Measurements from ENCODE around the gene CENPVL1. TPM values are rescaled to one million over a fixed set of nuclear protein-coding genes. Genes with fewer than 3 reads are reported as not detected.

Gene CENPVL1
- total and polyA plus RNA-seq, 2 of the 4 experiments (the other 2 are of a cell fraction), result not detected

- H4K5ac ChIP-seq (ENCODE audit: low read depth, low read length), result no peak overlapping the region
- no peaks in the 10 kb centered on the region for H3K9me3 ChIP-seq (ENCODE audit: control insufficient read depth, insufficient read depth, low read length)
- H3K36me3 ChIP-seq (ENCODE audit: control insufficient read depth, insufficient read depth, low read length), result no peaks in the 10 kb centered on the region
- H3K4me2 ChIP-seq (ENCODE audit: low read depth, low read length), result no peak overlapping the region
- H3K56ac ChIP-seq (ENCODE audit: extremely low read depth, insufficient read depth, low read length), result no peak overlapping the region
- no peak overlapping the region for H2AFZ ChIP-seq (replicated peaks; ENCODE audit: low read length, poor library complexity)
- H2AK9ac ChIP-seq (replicated peaks; ENCODE audit: low read depth, low read length, poor library complexity), result no peak overlapping the region
- ChIA-PET POLR2A (ENCODE audit: unreplicated experiment) (no interaction called here), CTCF (no interaction called here)
- no peak overlapping the region for H3K9ac ChIP-seq (ENCODE audit: low read depth, low read length)
- dilution Hi-C loops (cut with HindIII; ENCODE audit: low sequenced_read_pairs, unreplicated experiment) (no loop called here), in situ Hi-C loops (cut with MboI; ENCODE audit: low sequenced_read_pairs) (no loop called here), intact Hi-C loops (cut with micrococcal nuclease) (no loop called here)
- no peak overlapping the region for H3K4me3 ChIP-seq (ENCODE audit: insufficient read depth, low read depth, low read length)
- H2AK5ac ChIP-seq (ENCODE audit: low read depth, low read length), result no peak overlapping the region
- H4K20me1 ChIP-seq (ENCODE audit: insufficient read depth, low read length), result no peaks in the 10 kb centered on the region; the same call in 1 of the 2 replicates
- H3K9me1 ChIP-seq (ENCODE audit: insufficient read depth, low read length), result no peaks in the 10 kb centered on the region
- H3K27ac ChIP-seq (ENCODE audit: insufficient read depth, low read length), result no peak overlapping the region
- TF ChIP-seq CTCF (conservative IDR thresholded peaks at IDR 0.05; ENCODE audit: low read depth, low read length) (no peak), CEBPB (IDR thresholded peaks at IDR 0.05; ENCODE audit: low read depth, low read length) (no peak), RFX5 (IDR thresholded peaks at IDR 0.05; ENCODE audit: low read depth, low read length) (no peak), BHLHE40 (IDR thresholded peaks at IDR 0.05; ENCODE audit: low read depth, low read length) (no peak), USF2 (IDR thresholded peaks at IDR 0.05; ENCODE audit: low read depth, low read length) (no peak), RAD21 (IDR thresholded peaks at IDR 0.05; ENCODE audit: low read length) (no peak), SMC3 (IDR thresholded peaks at IDR 0.05; ENCODE audit: low read depth, low read length) (no peak), MXI1 (IDR thresholded peaks at IDR 0.05; ENCODE audit: borderline replicate concordance, low read depth, low read length) (no peak), POLR2A (IDR thresholded peaks at IDR 0.05; ENCODE audit: low read depth, low read length) (no peak), FOS (IDR thresholded peaks at IDR 0.05; ENCODE audit: low read depth, low read length) (no peak), NFE2L2 (IDR thresholded peaks at IDR 0.05; ENCODE audit: low read depth, low read length) (no peak), MAFK (IDR thresholded peaks at IDR 0.05; ENCODE audit: low read depth, low read length) (no peak), ELK1 (IDR thresholded peaks at IDR 0.05; ENCODE audit: borderline replicate concordance, low read depth, low read length) (no peak), RCOR1 (IDR thresholded peaks at IDR 0.05; ENCODE audit: insufficient replicate concordance, low read length) (no peak), MAZ (IDR thresholded peaks at IDR 0.05; ENCODE audit: borderline replicate concordance, low read depth, low read length) (no peak), CHD1 (IDR thresholded peaks at IDR 0.05; ENCODE audit: low read depth, low read length) (no peak)
- H3K18ac ChIP-seq (ENCODE audit: low read depth, low read length), result no peak overlapping the region
- H2BK120ac ChIP-seq (ENCODE audit: low read depth, low read length), result no peak overlapping the region
- no peak overlapping the region for H2BK5ac ChIP-seq (ENCODE audit: low read depth, low read length, poor library complexity, severe bottlenecking)
- no peak overlapping the region for H3K4ac ChIP-seq (ENCODE audit: low read depth, low read length)
- no peak overlapping the region for H4K91ac ChIP-seq (ENCODE audit: insufficient read depth, low read depth, low read length)
- no peaks in the 10 kb centered on the region for H3K4me1 ChIP-seq (ENCODE audit: control insufficient read depth, insufficient read depth, low read length)
- no peak overlapping the region for H2BK20ac ChIP-seq (ENCODE audit: low read depth, low read length)
- H3K79me1 ChIP-seq (ENCODE audit: low read depth in 1 of 2, low read length in 2 of 2), result no peaks in the 10 kb centered on the region
- DNase-seq (no peak), ATAC-seq (ENCODE audit: low read depth) (no peak)
- H3K27me3 ChIP-seq (ENCODE audit: control insufficient read depth, insufficient read depth, low read length), result peaks cover 15% of the 10 kb centered on the region
- H3K23ac ChIP-seq (ENCODE audit: low read depth, low read length), result no peak overlapping the region
- BruUV-seq (replicated peaks), result no TSS peak
- no peak overlapping the region for H3K14ac ChIP-seq (replicated peaks; ENCODE audit: low read depth, low read length)
- H4K8ac ChIP-seq (ENCODE audit: low read depth in 2 of 2, low read length in 2 of 2), result no peak overlapping the region
- no peak overlapping the region for H2BK15ac ChIP-seq (ENCODE audit: low read depth, low read length)
Measured at GRCh38 chrX:51728202-51728601, 17.9 kb downstream of the CENPVL1 start.
